GM12878 (cell line): ENCODE measurements around the gene IFNK. TPM values are rescaled to one million over a fixed set of nuclear protein-coding genes. Genes with fewer than 3 reads are reported as not detected.

Source experiments
- ATAC-seq: fragments of 200-7000 bp; cut with Tn5 transposase; 3 replicates; pipeline ENCODE4 v1.9.1; 2020; ENCODE audit warnings: mild to moderate bottlenecking, moderate library complexity
- BruUV-seq: library from RNA; stranded (reverse); fragments of 400-500 nt; replicated peaks from 2 replicates; lab custom pipeline; 2021; lab: Mats Ljungman, UMichigan
- CTCF ChIA-PET: fragments of 300-600 bp; sonication (Branson Sonifier 250); formaldehyde crosslinking; extraction: SDS; loops from one replicate; lab custom pipeline; 2021; ENCODE audit warnings: inconsistent platforms; lab: Yijun Ruan, JAX
- POLR2A ChIA-PET: fragments of 350-600 bp; formaldehyde crosslinking; extraction: SDS; loops from one replicate; lab custom pipeline; 2021; ENCODE audit warnings: inconsistent platforms; lab: Charles Lee
- RAD21 ChIA-PET: fragments of 300-600 bp; sonication (Branson Sonifier 250); formaldehyde crosslinking; loops from one replicate; lab custom pipeline; 2023; ENCODE audit warnings: antibody characterized with exemption; ENCODE audit not compliant: unreplicated experiment; lab: Charles Lee
- SMC1A ChIA-PET: fragments of 300-600 bp; sonication (Branson Sonifier 250); formaldehyde crosslinking; loops from one replicate; lab custom pipeline; 2023; ENCODE audit not compliant: unreplicated experiment, uncharacterized antibody; lab: Charles Lee
- DNase-seq: peaks from one replicate; pipeline ENCODE4 v3.0.0-alpha.2; 2011; ENCODE audit warnings: low read depth, low spot score
- FAIRE-seq: peaks from 3 replicates; lab custom pipeline; 2011; peaks lifted over from hg19 to GRCh38; lab: Jason Lieb, UNC
- H2AFZ ChIP-seq: 2 replicates; pipeline ENCODE4 v1.6.0; 2011; ENCODE audit warnings: low read depth, low read length, control low read depth; ENCODE audit not compliant: control insufficient read depth
- H3K27ac ChIP-seq: 2 replicates; pipeline ENCODE4 v1.5.1; 2011; ENCODE audit warnings: control low read depth; ENCODE audit not compliant: control insufficient read depth, insufficient read depth
- H3K27me3 ChIP-seq, 2 experiments: replicated peaks in 1 of 2; 2 replicates each; pipeline versions ENCODE4 v1.6.0 to v1.6.1; 2011; ENCODE audit warnings: low read length in 1 of 2; ENCODE audit not compliant: control insufficient read depth in 2 of 2, insufficient read depth in 2 of 2
- H3K36me3 ChIP-seq, 2 experiments: 2 replicates each; pipeline ENCODE4 v1.5.1; 2011; ENCODE audit warnings: low read length in 1 of 2; ENCODE audit not compliant: control insufficient read depth in 2 of 2, insufficient read depth in 2 of 2
- H3K4me1 ChIP-seq: 2 replicates; pipeline ENCODE4 v1.6.1; 2011; ENCODE audit warnings: mild to moderate bottlenecking, low read length, moderate library complexity, mixed read lengths; ENCODE audit not compliant: control insufficient read depth, insufficient read depth
- H3K4me2 ChIP-seq: 2 replicates; pipeline ENCODE4 v1.6.0; 2011; ENCODE audit warnings: control low read depth; ENCODE audit not compliant: control insufficient read depth, insufficient read depth
- H3K4me3 ChIP-seq: fragments of 200-600 bp; sonication (generic); 2 replicates; pipeline ENCODE4 v1.5.1; 2016
- H3K79me2 ChIP-seq: 2 replicates; pipeline ENCODE4 v1.6.0; 2011; ENCODE audit warnings: low read length; ENCODE audit not compliant: control insufficient read depth, insufficient read depth
- H3K9ac ChIP-seq: 2 replicates; pipeline ENCODE4 v1.8.0; 2011; ENCODE audit warnings: low read length, control low read depth, mixed read lengths; ENCODE audit not compliant: control insufficient read depth, insufficient read depth
- H3K9me3 ChIP-seq: replicated peaks from 3 replicates; pipeline ENCODE4 v1.5.1; 2011; ENCODE audit warnings: mild to moderate bottlenecking, low read length; ENCODE audit not compliant: control insufficient read depth, insufficient read depth
- H4K20me1 ChIP-seq: 2 replicates; pipeline ENCODE4 v1.6.0; 2011; ENCODE audit not compliant: control insufficient read depth, insufficient read depth
- CBFB ChIP-seq: IDR thresholded peaks from 2 replicates; pipeline ENCODE4 v1.6.1; 2016; ENCODE audit warnings: antibody characterized with exemption, low read depth
- CREM ChIP-seq: IDR thresholded peaks from 2 replicates; pipeline ENCODE4 v1.6.1; 2014; ENCODE audit warnings: antibody characterized with exemption, low read depth
- IRF5 ChIP-seq: fragments of 450-650 bp; IDR thresholded peaks from 2 replicates; pipeline ENCODE4 v1.6.1; 2017; ENCODE audit warnings: borderline replicate concordance
- POLR2AphosphoS5 ChIP-seq: IDR thresholded peaks from 2 replicates; pipeline ENCODE4 v1.6.1; 2011; ENCODE audit warnings: mild to moderate bottlenecking, low read length, inconsistent platforms
- USF2 ChIP-seq: IDR thresholded peaks from 2 replicates; pipeline ENCODE4 v1.6.1; 2011; ENCODE audit warnings: low read depth, low read length, improper control_type of control experiment, borderline replicate concordance
- ZNF207 ChIP-seq: fragments of 450-650 bp; IDR thresholded peaks from 2 replicates; pipeline ENCODE4 v1.6.1; 2014; ENCODE audit warnings: antibody characterized with exemption, mild to moderate bottlenecking, borderline replicate concordance
- WGBS: methylation state at CpG from one replicate; pipeline ENCODE4 v1.1.6; 2016; ENCODE audit warnings: low lambda C conversion rate; ENCODE audit not compliant: insufficient replicate concordance, insufficient coverage; ENCODE audit errors: missing lambda C conversion rate; 5-methylcytosine and 5-hydroxymethylcytosine counted together
- in situ Hi-C: fragments of 300-500 bp; cut with MboI; formaldehyde crosslinking; loops from 9 replicates; pipeline ENCODE4 v1.14.3; 2018; ENCODE audit warnings: mixed read lengths
- intact Hi-C: fragments of 100-400 bp; cut with micrococcal nuclease; formaldehyde crosslinking; loops from one replicate; pipeline ENCODE4 v1.14.2; 2022; ENCODE audit not compliant: unreplicated experiment
- polyA plus RNA-seq, 11 experiments: library from polyadenylated mRNA; depleted of rRNA in 4 of 11; unstranded in 6 of 11; stranded (reverse) in 5 of 11; fragments of >200 nt; fragmentation: Nextera tagmentation in 4 of 11; fragmentation: Illumina TruSeq in 1 of 11; extraction: Ambion mirVana in 4 of 11; extraction: Trizol in 1 of 11; gene quantifications; 1 replicate in 1 of 11; 2 replicates in 10 of 11; pipeline versions ENCODE4 v1.2.1 to v1.2.3, GENCODE V29; 2011 to 2016; ENCODE audit warnings: inconsistent platforms in 2 of 11, missing spikeins in 2 of 11, low read depth in 1 of 11
- total RNA-seq, 4 experiments: library from RNA; depleted of rRNA in 3 of 4; stranded (reverse); fragments of >200 nt in 3 of 4; fragmentation: Illumina TruSeq in 1 of 4; extraction: Trizol in 1 of 4; gene quantifications; 2 replicates each; pipeline versions ENCODE4 v1.2.1 to v1.2.3, GENCODE V29; 2013 to 2021

Gene IFNK
- total and polyA plus RNA-seq, 10 of the 15 experiments (the other 5 are each of a cell fraction or from before 2014, with no cell fraction given): 0.06 TPM; not detected in 9

- ChIA-PET SMC1A (interaction anchor here (1.3 to 11.1 kb wide), 8 partner anchors 9 to 199 kb away, joined by 3 to 89 read pairs (median 4); no protein-coding TSS in a partner anchor), POLR2A (interaction anchor here (1.7 kb wide), 1 partner anchor 165 kb away, joined by 5 read pairs; no protein-coding TSS in a partner anchor), RAD21 (interaction anchor here (2.6 to 5.9 kb wide), 2 partner anchors 179 to 198 kb away, joined by 10 to 97 read pairs; no protein-coding TSS in a partner anchor), CTCF (interaction anchor here (0.6 to 7.9 kb wide), 6 partner anchors 15 to 257 kb away, joined by 3 to 116 read pairs (median 3); no protein-coding TSS in a partner anchor)
- Histone ChIP-seq H4K20me1 (no peaks in the 10 kb centered on the region), H3K9ac (no peak overlapping the region), H3K4me3 (no peak overlapping the region), H3K9me3 (no peaks in the 10 kb centered on the region), H2AFZ (no peak overlapping the region), H3K79me2 (no peaks in the 10 kb centered on the region), H3K27me3 (no peaks in the 10 kb centered on the region), H3K4me1 (no peaks in the 10 kb centered on the region; the same call in none of the 2 replicates), H3K27ac (no peak overlapping the region), H3K4me2 (no peak overlapping the region), H3K36me3 (no peaks in the 10 kb centered on the region)
- DNase-seq (no peak), FAIRE-seq (no peak), ATAC-seq (no peak)
- no TSS peak for BruUV-seq
- WGBS: 3% methylated on average over 1 of the region's 1 CpG
- in situ Hi-C loops (no loop called here), intact Hi-C loops (no loop called here)
- TF ChIP-seq POLR2AphosphoS5 (no peak), ZNF207 (no peak), CREM (no peak), IRF5 (no peak), CBFB (no peak), USF2 (no peak)
Measured at GRCh38 chr9:27532046-27532445, 8.0 kb downstream of the IFNK start.
